K562 (cell line): ENCODE data around the gene GLYATL3. TPM values are rescaled to one million over a fixed set of nuclear protein-coding genes. Genes with fewer than 3 reads are reported as not detected.

Experiments used
- ATAC-seq: fragments of 200-7000 bp; cut with Tn5 transposase; 3 replicates; pipeline ENCODE4 v1.9.1; 2020; ENCODE audit warnings: moderate library complexity
- BruUV-seq: library from RNA; stranded (reverse); fragments of 400-500 nt; replicated peaks from 2 replicates; lab custom pipeline; 2021; lab: Mats Ljungman, UMichigan
- CTCF ChIA-PET: fragments of 300-600 bp; formaldehyde crosslinking; extraction: SDS; loops from one replicate; lab custom pipeline; 2021; ENCODE audit warnings: low intra/inter-chr PET ratio; lab: Yijun Ruan, JAX
- POLR2A ChIA-PET: fragments of 300-600, 350-650 bp; sonication (Branson Sonifier 250); formaldehyde crosslinking; extraction: SDS; loops from one replicate; lab custom pipeline; 2021; ENCODE audit warnings: antibody characterized with exemption, inconsistent platforms; lab: Yijun Ruan, JAX
- DNase-seq, 4 experiments: peaks; one replicate each; pipeline versions ENCODE4 v3.0.0 to v3.0.0-alpha.2; 2011 to 2018; ENCODE audit warnings: low spot score in 3 of 4, mixed read lengths in 3 of 4; ENCODE audit errors: extremely low read depth in 1 of 4
- FAIRE-seq: peaks from 2 replicates; lab custom pipeline; 2011; peaks lifted over from hg19 to GRCh38; lab: Jason Lieb, UNC
- H2AFZ ChIP-seq: 2 replicates; pipeline ENCODE4 v1.6.0; 2011; ENCODE audit warnings: low read depth, low read length, control low read depth, inconsistent platforms
- H3K27ac ChIP-seq: fragments of 200-600 bp; 3 replicates; pipeline ENCODE4 v1.8.0; 2011; ENCODE audit warnings: low read depth, mild to moderate bottlenecking, control low read depth, inconsistent platforms, low read length, moderate library complexity, mixed read lengths; ENCODE audit errors: extremely low read depth
- H3K27me3 ChIP-seq, 2 experiments: fragments of 300-600 bp in 1 of 2; 2 replicates in 1 of 2; 3 replicates in 1 of 2; pipeline versions ENCODE4 v1.6.0 to v1.8.0; 2011; ENCODE audit warnings: inconsistent platforms in 2 of 2, low read length in 2 of 2, mild to moderate bottlenecking in 1 of 2, mixed read lengths in 1 of 2, moderate library complexity in 1 of 2; ENCODE audit not compliant: control insufficient read depth in 2 of 2, insufficient read depth in 2 of 2
- H3K36me3 ChIP-seq: fragments of 300-600 bp; 3 replicates; pipeline ENCODE4 v1.8.0; 2011; ENCODE audit warnings: mild to moderate bottlenecking, low read length, inconsistent platforms; ENCODE audit not compliant: control insufficient read depth, insufficient read depth
- H3K4me1 ChIP-seq, 2 experiments: fragments of 200-600 bp in 1 of 2; replicated peaks in 1 of 2; 2 replicates in 1 of 2; 3 replicates in 1 of 2; pipeline versions ENCODE4 v1.5.1 to v1.8.0; 2011; ENCODE audit warnings: inconsistent platforms in 2 of 2, low read length in 2 of 2, mild to moderate bottlenecking in 1 of 2, mixed read lengths in 1 of 2, moderate library complexity in 1 of 2; ENCODE audit not compliant: control insufficient read depth in 2 of 2, insufficient read depth in 2 of 2
- H3K4me2 ChIP-seq: 2 replicates; pipeline ENCODE4 v1.6.1; 2011; ENCODE audit warnings: low read length, control low read depth, inconsistent platforms, mixed read lengths; ENCODE audit not compliant: insufficient read depth
- H3K4me3 ChIP-seq: fragments of 200-600 bp; sonication (generic), shearing (Covaris generic); 2 replicates; pipeline ENCODE4 v1.5.1; 2016; ENCODE audit warnings: control low read depth, inconsistent platforms
- H3K79me2 ChIP-seq: fragments of 200-600 bp; 3 replicates; pipeline ENCODE4 v1.8.0; 2011; ENCODE audit warnings: low read length, inconsistent platforms; ENCODE audit not compliant: control insufficient read depth, insufficient read depth
- H3K9ac ChIP-seq, 2 experiments: 2 replicates each; pipeline versions ENCODE4 v1.6.0 to v1.6.1; 2011; ENCODE audit warnings: low read depth in 2 of 2, low read length in 2 of 2, control low read depth in 1 of 2, inconsistent platforms in 1 of 2, mild to moderate bottlenecking in 1 of 2, mixed read lengths in 1 of 2; ENCODE audit not compliant: insufficient read depth in 1 of 2
- H3K9me1 ChIP-seq: one replicate; pipeline ENCODE4 v1.6.0; 2011; ENCODE audit warnings: inconsistent platforms, mild to moderate bottlenecking, low read length, moderate library complexity; ENCODE audit not compliant: control insufficient read depth, insufficient read depth
- H3K9me3 ChIP-seq: replicated peaks from 2 replicates; pipeline ENCODE4 v1.5.1; 2011; ENCODE audit warnings: low read depth, low read length, inconsistent platforms; ENCODE audit not compliant: control insufficient read depth, insufficient read depth
- H4K20me1 ChIP-seq: replicated peaks from 2 replicates; pipeline ENCODE4 v1.6.1; 2011; ENCODE audit warnings: low read length, inconsistent platforms, mixed read lengths; ENCODE audit not compliant: control insufficient read depth, insufficient read depth
- ATF2 ChIP-seq: sonication (generic); formaldehyde crosslinking; IDR thresholded peaks from 2 replicates; pipeline ENCODE4 v1.8.1; 2022; ENCODE audit warnings: missing genetic modification reagents
- EGR1 ChIP-seq: fragments of 450-650 bp; conservative IDR thresholded peaks from 2 replicates; pipeline ENCODE4 v1.6.1; 2017; ENCODE audit warnings: mild to moderate bottlenecking
- FOXK2 ChIP-seq, 2 experiments: fragments of 450-650 bp; IDR thresholded peaks in 1 of 2; conservative IDR thresholded peaks in 1 of 2; 2 replicates each; pipeline ENCODE4 v1.6.1; 2016; ENCODE audit warnings: low read depth in 2 of 2, mild to moderate bottlenecking in 1 of 2
- RAD21 ChIP-seq, 2 experiments: fragments of 250-450 bp in 1 of 2; fragments of 450-650 bp in 1 of 2; sonication (Bioruptor Pico) in 1 of 2; formaldehyde crosslinking in 1 of 2; IDR thresholded peaks in 1 of 2; conservative IDR thresholded peaks in 1 of 2; 2 replicates each; pipeline versions ENCODE4 v1.4.0 to v1.8.0; 2020 to 2022; ENCODE audit warnings: mild to moderate bottlenecking in 2 of 2, moderate library complexity in 1 of 2
- TSHZ1 ChIP-seq: fragments of 250-450 bp; sonication (Bioruptor Pico); IDR thresholded peaks from 2 replicates; pipeline ENCODE4 v1.4.0; 2020; ENCODE audit warnings: mild to moderate bottlenecking, moderate library complexity
- ZFP1 ChIP-seq: fragments of 450-650 bp; formaldehyde crosslinking; IDR thresholded peaks from 2 replicates; pipeline ENCODE4 v1.4.0; 2020; ENCODE audit warnings: mild to moderate bottlenecking, mixed read lengths
- ZFP36 ChIP-seq: fragments of 150-350 bp; IDR thresholded peaks from 2 replicates; pipeline ENCODE4 v1.6.1; 2018; ENCODE audit warnings: low read length, low read depth; ENCODE audit not compliant: partially characterized antibody
- WGBS: fragments of 100-300 bp; shearing (Covaris generic); methylation state at CpG from one replicate; pipeline ENCODE4 v1.1.6; 2016; ENCODE audit warnings: low coverage, mixed read lengths; ENCODE audit not compliant: insufficient coverage; ENCODE audit errors: missing lambda C conversion rate; 5-methylcytosine and 5-hydroxymethylcytosine counted together
- in situ Hi-C: fragments of 300-500 bp; cut with MboI; formaldehyde crosslinking; loops from 4 replicates; pipeline ENCODE4 v1.15.0; 2018; ENCODE audit warnings: inconsistent platforms, mixed read lengths
- intact Hi-C: fragments of 100-400 bp; cut with micrococcal nuclease; formaldehyde crosslinking; loops from 2 replicates; pipeline ENCODE4 v1.14.2; 2022
- polyA plus RNA-seq, 8 experiments: library from polyadenylated mRNA; depleted of rRNA in 4 of 8; stranded (reverse) in 5 of 8; unstranded in 3 of 8; fragments of >200 nt; fragmentation: Nextera tagmentation in 2 of 8; fragmentation: Illumina TruSeq in 1 of 8; extraction: Ambion mirVana in 2 of 8; extraction: Trizol in 1 of 8; gene quantifications; 2 replicates each; pipeline versions ENCODE4 v1.2.1 to v1.2.3, GENCODE V29; 2011 to 2014; ENCODE audit warnings: inconsistent platforms in 1 of 8, missing spikeins in 1 of 8
- total RNA-seq, 7 experiments: library from RNA; depleted of rRNA in 6 of 7; stranded (reverse); fragments of >200 nt in 6 of 7; fragmentation: Illumina TruSeq in 2 of 7; extraction: Trizol in 2 of 7; gene quantifications; 2 replicates each; pipeline versions ENCODE4 v1.2.1 to v1.2.3, GENCODE V29; 2011 to 2021; ENCODE audit warnings: low replicate concordance in 1 of 7
- TF ChIP-seq, protein P1 (sequence below): fragments of 450-650 bp; IDR thresholded peaks from 2 replicates; pipeline ENCODE4 v1.6.1; 2017; ENCODE audit warnings: antibody characterized with exemption
- TF ChIP-seq, protein P2 (sequence below), 3 experiments: IDR thresholded peaks in 2 of 3; conservative IDR thresholded peaks in 1 of 3; 2 replicates each; pipeline ENCODE4 v1.5.1; 2011 to 2012; ENCODE audit warnings: low read length in 3 of 3, mild to moderate bottlenecking in 3 of 3, control low read depth in 2 of 3, improper control_type of control experiment in 1 of 3, inconsistent platforms in 1 of 3, low read depth in 1 of 3, mixed read lengths in 1 of 3, moderate library complexity in 1 of 3; ENCODE audit not compliant: insufficient read depth in 2 of 3
- TF ChIP-seq, protein P3 (sequence below): IDR thresholded peaks from 2 replicates; pipeline ENCODE4 v1.6.1; 2012; ENCODE audit warnings: low read depth, low read length, improper control_type of control experiment, borderline replicate concordance

The GLYATL3 gene
- total and polyA plus RNA-seq, 9 of the 15 experiments (the other 6 are each of a cell fraction or from before 2014, with no cell fraction given) = not detected

DNA sequence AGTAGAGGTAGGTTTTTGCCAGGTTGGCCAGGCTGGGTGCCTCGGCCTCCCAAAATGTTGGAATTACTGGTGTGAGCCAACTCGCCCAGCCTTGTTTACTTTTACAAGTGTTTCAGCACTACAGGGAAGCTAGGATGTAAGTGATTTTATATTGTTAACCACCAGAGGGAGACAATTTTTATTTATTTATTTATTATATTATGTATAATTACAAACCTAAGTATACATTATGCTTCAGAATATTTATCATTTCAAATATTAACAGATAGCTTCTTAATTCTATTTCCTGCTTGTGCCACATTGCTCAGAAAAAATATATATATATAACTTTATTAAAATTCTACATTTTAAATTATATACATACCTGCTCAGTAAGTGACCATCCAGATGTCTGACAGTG is 46.5 kb upstream of the GLYATL3 start:
- no peaks in the 10 kb centered on the region for H3K9me3 ChIP-seq
- H3K4me1 ChIP-seq = no peaks in the 10 kb centered on the region
- POLR2A ChIA-PET = no interaction called here
- TF ChIP-seq, protein P1, sequence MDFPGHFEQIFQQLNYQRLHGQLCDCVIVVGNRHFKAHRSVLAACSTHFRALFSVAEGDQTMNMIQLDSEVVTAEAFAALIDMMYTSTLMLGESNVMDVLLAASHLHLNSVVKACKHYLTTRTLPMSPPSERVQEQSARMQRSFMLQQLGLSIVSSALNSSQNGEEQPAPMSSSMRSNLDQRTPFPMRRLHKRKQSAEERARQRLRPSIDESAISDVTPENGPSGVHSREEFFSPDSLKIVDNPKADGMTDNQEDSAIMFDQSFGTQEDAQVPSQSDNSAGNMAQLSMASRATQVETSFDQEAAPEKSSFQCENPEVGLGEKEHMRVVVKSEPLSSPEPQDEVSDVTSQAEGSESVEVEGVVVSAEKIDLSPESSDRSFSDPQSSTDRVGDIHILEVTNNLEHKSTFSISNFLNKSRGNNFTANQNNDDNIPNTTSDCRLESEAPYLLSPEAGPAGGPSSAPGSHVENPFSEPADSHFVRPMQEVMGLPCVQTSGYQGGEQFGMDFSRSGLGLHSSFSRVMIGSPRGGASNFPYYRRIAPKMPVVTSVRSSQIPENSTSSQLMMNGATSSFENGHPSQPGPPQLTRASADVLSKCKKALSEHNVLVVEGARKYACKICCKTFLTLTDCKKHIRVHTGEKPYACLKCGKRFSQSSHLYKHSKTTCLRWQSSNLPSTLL = no peak
- peak; percentile 64; a peak in 2 of 4 replicates for TF ChIP-seq FOXK2 (conservative IDR thresholded peaks at IDR 0.05 in 1 of 2, IDR thresholded peaks at IDR 0.05 in 1 of 2; ENCODE audit: low read depth in 2 of 2)
- TF ChIP-seq ZFP36 = no peak
- 0 out of 4 replicates have a peak, but pooled peaks of 1 of the 2 experiments have one; percentile 7 for TF ChIP-seq RAD21 (CRISPR knock-in tag; conservative IDR thresholded peaks at IDR 0.05 in 1 of 2, IDR thresholded peaks at IDR 0.05 in 1 of 2)
- TF ChIP-seq, protein P2, sequence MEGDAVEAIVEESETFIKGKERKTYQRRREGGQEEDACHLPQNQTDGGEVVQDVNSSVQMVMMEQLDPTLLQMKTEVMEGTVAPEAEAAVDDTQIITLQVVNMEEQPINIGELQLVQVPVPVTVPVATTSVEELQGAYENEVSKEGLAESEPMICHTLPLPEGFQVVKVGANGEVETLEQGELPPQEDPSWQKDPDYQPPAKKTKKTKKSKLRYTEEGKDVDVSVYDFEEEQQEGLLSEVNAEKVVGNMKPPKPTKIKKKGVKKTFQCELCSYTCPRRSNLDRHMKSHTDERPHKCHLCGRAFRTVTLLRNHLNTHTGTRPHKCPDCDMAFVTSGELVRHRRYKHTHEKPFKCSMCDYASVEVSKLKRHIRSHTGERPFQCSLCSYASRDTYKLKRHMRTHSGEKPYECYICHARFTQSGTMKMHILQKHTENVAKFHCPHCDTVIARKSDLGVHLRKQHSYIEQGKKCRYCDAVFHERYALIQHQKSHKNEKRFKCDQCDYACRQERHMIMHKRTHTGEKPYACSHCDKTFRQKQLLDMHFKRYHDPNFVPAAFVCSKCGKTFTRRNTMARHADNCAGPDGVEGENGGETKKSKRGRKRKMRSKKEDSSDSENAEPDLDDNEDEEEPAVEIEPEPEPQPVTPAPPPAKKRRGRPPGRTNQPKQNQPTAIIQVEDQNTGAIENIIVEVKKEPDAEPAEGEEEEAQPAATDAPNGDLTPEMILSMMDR (IDR thresholded peaks at IDR 0.05 in 2 of 3, conservative IDR thresholded peaks at IDR 0.05 in 1 of 3; ENCODE audit: insufficient read depth in 2 of 3, low read depth in 1 of 3, low read length in 3 of 3) = peak in 2 of 3 experiments; percentile 31 to 35; a peak in 4 of 6 replicates
- TF ChIP-seq TSHZ1 = no peak
- no peak for TF ChIP-seq EGR1
- TF ChIP-seq ZFP1 (CRISPR knock-in tag) = no peak
- no peak for TF ChIP-seq ATF2 (CRISPR knock-in tag)
- TF ChIP-seq, protein P3, sequence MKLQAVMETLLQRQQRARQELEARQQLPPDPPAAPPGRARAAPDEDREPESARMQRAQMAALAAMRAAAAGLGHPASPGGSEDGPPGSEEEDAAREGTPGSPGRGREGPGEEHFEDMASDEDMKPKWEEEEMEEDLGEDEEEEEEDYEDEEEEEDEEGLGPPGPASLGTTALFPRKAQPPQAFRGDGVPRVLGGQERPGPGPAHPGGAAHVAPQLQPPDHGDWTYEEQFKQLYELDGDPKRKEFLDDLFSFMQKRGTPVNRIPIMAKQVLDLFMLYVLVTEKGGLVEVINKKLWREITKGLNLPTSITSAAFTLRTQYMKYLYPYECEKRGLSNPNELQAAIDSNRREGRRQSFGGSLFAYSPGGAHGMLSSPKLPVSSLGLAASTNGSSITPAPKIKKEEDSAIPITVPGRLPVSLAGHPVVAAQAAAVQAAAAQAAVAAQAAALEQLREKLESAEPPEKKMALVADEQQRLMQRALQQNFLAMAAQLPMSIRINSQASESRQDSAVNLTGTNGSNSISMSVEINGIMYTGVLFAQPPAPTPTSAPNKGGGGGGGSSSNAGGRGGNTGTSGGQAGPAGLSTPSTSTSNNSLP = peak; percentile 58; the same call in 1 of the 2 replicates
- TF ChIP-seq, all 486 proteins: peak for 4
- 55% methylated on average over 2 of the region's 2 CpGs for WGBS
- Histone ChIP-seq H3K27me3 (no peaks in the 10 kb centered on the region), H3K4me2 (no peak overlapping the region), H3K9ac (no peak overlapping the region), H4K20me1 (no peaks in the 10 kb centered on the region), H3K4me3 (no peak overlapping the region), H2AFZ (no peak overlapping the region), H3K9me1 (no peaks in the 10 kb centered on the region), H3K36me3 (peaks cover 35% of the 10 kb centered on the region; the same call in 2 of the 3 replicates), H3K79me2 (no peaks in the 10 kb centered on the region), H3K27ac (no peak overlapping the region)
- no TSS peak for BruUV-seq
- FAIRE-seq = no peak
- ATAC-seq = peak; percentile 72
- CTCF ChIA-PET = interaction anchor here (1.2 to 1.4 kb wide), 2 partner anchors 154 to 1149 kb away, joined by 3 read pairs; no protein-coding TSS in a partner anchor
- in situ Hi-C loops (no loop called here), intact Hi-C loops (loop anchor here (5.0 kb wide), 1 partner anchor 579 kb away; no protein-coding TSS in a partner anchor)
- DNase-seq = peak in 1 of 4 experiments; percentile 7
